Fibroblast of pulmonary artery (primary cell): ENCODE results near the gene RBM38.
"Not testable (repeated sequence)": the region's sequence is repeated elsewhere in the genome, so short reads cannot be mapped to it uniquely, and the experiment has no call there.

Experiments used
- DNase-seq: peaks from one replicate; pipeline ENCODE4 v3.0.0-alpha.2; 2010; ENCODE audit warnings: low read depth
- H3K4me3 ChIP-seq: replicated peaks from 2 replicates; pipeline ENCODE4 v1.5.1; 2011; ENCODE audit warnings: low read depth, mild to moderate bottlenecking, control low read depth, low read length, moderate library complexity
- CTCF ChIP-seq: IDR thresholded peaks from 2 replicates; pipeline ENCODE4 v1.5.1; 2011; ENCODE audit warnings: mild to moderate bottlenecking, control low read depth, low read length, inconsistent platforms; ENCODE audit errors: missing control alignments

RBM38 gene

DNA sequence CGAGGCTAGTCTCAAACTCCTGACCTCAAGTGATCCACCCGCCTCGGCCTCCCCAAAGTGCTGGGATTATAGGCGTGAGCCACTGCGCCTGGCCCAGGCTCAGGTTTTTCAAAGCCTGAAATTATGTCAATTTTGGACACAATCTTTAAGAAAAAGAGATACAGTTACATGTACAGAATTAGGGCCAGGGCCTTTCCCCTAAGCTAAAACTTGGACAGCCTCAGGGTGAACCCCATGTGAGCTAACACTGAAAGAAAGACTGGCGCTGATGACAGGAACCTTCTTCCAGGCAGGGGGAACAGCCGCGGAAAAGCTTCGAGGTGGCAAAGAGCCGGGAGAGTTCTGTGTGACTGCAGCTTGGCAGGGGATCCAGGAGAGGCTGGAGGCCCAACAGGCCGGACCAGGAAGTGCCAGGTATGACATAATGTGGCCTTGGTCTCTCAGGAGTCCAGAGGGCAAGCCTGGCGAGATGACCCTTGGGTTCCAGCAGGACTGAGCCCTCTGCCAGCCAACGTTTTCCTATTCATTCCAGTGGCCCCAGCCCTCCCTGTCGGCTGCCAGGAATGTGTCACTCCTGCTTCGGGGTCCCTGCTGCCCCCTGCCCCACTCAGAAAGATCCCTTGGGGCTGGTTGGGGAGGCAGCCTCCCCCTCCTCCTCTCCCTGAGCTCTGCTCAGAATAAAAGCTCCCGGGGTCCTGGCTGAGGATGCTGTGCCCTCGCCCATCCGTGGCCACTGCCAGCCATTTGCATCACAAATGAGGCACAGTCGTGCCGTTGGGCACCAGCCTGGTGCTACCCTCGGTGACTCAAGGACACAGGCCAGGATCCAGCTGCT lies 37.3 kb downstream of the RBM38 start:
- no peak overlapping the region for H3K4me3 ChIP-seq
- no peak for DNase-seq
- no peak for TF ChIP-seq CTCF

DNA sequence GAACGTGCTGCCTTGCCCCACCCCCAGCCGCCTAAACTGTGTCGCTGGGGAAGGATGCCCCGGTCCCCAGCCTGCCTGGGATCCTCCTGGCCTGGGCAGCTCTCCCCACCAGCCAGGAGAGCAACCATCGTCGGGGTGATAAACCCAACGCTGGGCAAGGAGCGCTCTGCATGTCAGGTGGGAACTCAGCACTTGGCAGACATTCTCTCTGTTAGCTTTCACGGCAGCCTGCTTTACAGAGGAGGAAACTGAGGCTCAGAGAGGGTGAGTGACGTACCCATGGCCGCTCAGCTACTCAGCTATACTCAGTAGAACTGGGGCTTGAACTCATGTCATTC lies 37.9 kb downstream of the RBM38 start:
- no peak for TF ChIP-seq CTCF
- H3K4me3 ChIP-seq: no peak overlapping the region
- no peak for DNase-seq

DNA sequence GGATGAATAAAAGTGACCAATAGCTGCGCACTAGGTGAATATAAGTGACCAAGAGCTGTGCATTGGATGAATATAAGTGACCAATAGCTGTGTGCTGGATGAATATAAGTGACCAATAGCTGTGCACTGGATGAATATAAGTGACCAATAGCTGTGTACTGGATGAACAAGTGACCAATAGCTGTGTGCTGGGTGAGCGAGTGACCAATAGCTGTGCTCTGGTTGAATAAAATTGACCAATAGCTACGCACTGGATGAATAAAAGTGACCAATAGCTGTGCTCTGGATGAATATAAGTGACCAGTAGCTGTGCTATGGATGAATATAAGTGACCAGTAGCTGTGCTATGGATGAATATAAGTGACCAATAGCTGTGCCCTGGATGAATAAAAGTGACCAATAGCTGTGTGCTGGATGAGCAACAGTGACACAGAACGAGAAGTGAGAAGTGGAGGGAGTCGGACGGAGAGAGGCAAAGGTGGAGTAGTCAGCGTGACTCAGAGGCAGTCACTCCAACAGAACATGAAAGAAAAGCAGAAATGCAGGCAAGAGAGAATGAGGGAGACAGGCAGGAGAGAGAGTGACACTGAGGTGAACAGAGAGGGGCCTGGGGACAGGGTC lies 38.5 kb downstream of the RBM38 start:
- H3K4me3 ChIP-seq: no peak overlapping the region
- no peak for DNase-seq
- no peak for TF ChIP-seq CTCF

- H3K4me3 ChIP-seq, DNase-seq: not testable (repeated sequence)
Measured at GRCh38 chr20:57430201-57430596, 39.0 kb downstream of the RBM38 start.

GRCh38 chr20:57431539-57431835 lies 40.3 kb downstream of the RBM38 start:
- H3K4me3 ChIP-seq: no peak overlapping the region
- DNase-seq: no peak
- no peak for TF ChIP-seq CTCF

- H3K4me3 ChIP-seq: no peak overlapping the region
- TF ChIP-seq CTCF: no peak
- no peak for DNase-seq
Measured at GRCh38 chr20:57432480-57432861, 41.3 kb downstream of the RBM38 start.

DNA sequence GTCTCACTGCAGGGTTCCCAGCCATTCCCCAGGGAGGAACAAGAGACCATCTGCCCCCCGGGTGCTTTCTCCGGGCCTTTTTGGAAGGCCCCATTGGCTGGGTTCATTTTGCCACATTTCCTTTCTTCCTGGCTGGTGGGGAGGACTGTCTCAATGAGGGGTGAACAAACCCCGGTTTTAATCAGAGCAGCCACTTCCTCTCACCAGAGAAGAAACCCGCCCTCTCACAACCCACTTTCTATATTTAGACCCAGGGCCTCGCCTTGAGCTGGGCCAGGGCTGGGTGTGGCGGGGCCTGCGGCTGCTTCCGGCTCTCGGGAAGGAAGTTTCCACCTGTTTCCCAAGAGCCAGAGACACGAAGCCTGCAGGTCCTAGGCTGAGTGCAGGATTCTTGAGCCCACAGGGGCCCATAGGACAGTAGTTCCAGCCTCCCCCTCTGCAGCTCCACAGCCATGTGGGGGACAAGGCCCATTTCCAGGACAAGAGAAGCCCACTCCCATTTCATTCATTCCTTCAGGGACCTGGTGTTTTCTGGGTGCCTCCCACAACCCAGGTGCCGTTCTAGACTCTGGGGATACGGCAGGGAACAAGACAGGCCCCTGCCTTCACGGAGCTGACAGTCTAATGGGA lies 41.8 kb downstream of the RBM38 start:
- no peak overlapping the region for H3K4me3 ChIP-seq
- DNase-seq: no peak
- no peak for TF ChIP-seq CTCF
